Measurements from ENCODE around the gene AP1AR. TPM values are rescaled to one million over a fixed set of nuclear protein-coding genes. Genes with fewer than 3 reads are reported as not detected.
A peak's percentile ranks its signal among the peaks of the same experiment; 100 is the strongest.

The AP1AR gene
- total and polyA plus RNA-seq, 11 donors, result 3.7 to 17.3 (median 9.2) TPM

GRCh38 chr4:112247021-112247420 lies 15.4 kb downstream of the AP1AR start:
- ATAC-seq (no peak), DNase-seq (no peak)
- no peak for TF ChIP-seq POLR2A (IDR thresholded peaks at IDR 0.05)
- no peak for TF ChIP-seq CTCF (IDR thresholded peaks at IDR 0.05)
- H3K27me3 ChIP-seq, result no peaks in the 10 kb centered on the region
- no peaks in the 10 kb centered on the region for H3K9me3 ChIP-seq
- intact Hi-C loops (cut with DNase I), result no loop called here
- H3K36me3 ChIP-seq, result no peaks in the 10 kb centered on the region
- WGBS, 4 donors, result 83 to 85% (median 84%) methylated on average over 3 of the region's 3 CpGs
- H3K4me1 ChIP-seq, result peaks cover 0 to 13% (median 0%) of the 10 kb centered on the region in 12 donors
- H3K4me3 ChIP-seq, result no peak overlapping the region
- no peak overlapping the region for H3K27ac ChIP-seq

GRCh38 chr4:112251019-112251643 lies 19.5 kb downstream of the AP1AR start:
- TF ChIP-seq CTCF (IDR thresholded peaks at IDR 0.05), result no peak
- no peaks in the 10 kb centered on the region for H3K9me3 ChIP-seq
- ATAC-seq, result peak in 3 of 4 donors; percentile 53 to 59 (median 56)
- H3K36me3 ChIP-seq, result peaks cover 0 to 10% (median 4%) of the 10 kb centered on the region in 9 donors
- intact Hi-C loops (cut with DNase I), result no loop called here
- no peak for DNase-seq
- H3K27me3 ChIP-seq, result no peaks in the 10 kb centered on the region
- peaks cover 0 to 13% (median 0%) of the 10 kb centered on the region in 12 donors for H3K4me1 ChIP-seq
- H3K27ac ChIP-seq, result no peak overlapping the region
- no peak overlapping the region for H3K4me3 ChIP-seq
- 69 to 85% (median 77%) methylated on average over 3 of the region's 3 CpGs for WGBS, 4 donors

GRCh38 chr4:112252234-112252633 lies 20.6 kb downstream of the AP1AR start:
- no peak for TF ChIP-seq POLR2A (IDR thresholded peaks at IDR 0.05)
- no peak for TF ChIP-seq CTCF (IDR thresholded peaks at IDR 0.05)
- H3K9me3 ChIP-seq, result no peaks in the 10 kb centered on the region
- H3K27me3 ChIP-seq, result no peaks in the 10 kb centered on the region
- H3K36me3 ChIP-seq, result peaks cover 0 to 13% (median 4%) of the 10 kb centered on the region in 9 donors
- no peak overlapping the region for H3K27ac ChIP-seq
- H3K4me3 ChIP-seq, result no peak overlapping the region
- ATAC-seq, result peak in 1 of 4 donors; percentile 41
- WGBS, 4 donors, result 50 to 54% (median 54%) methylated on average over 1 of the region's 1 CpG
- H3K4me1 ChIP-seq, result peaks cover 0 to 13% (median 0%) of the 10 kb centered on the region in 12 donors
- no peak for DNase-seq
- intact Hi-C loops (cut with DNase I), result no loop called here

GRCh38 chr4:112253382-112254000 lies 21.9 kb downstream of the AP1AR start:
- TF ChIP-seq POLR2A (IDR thresholded peaks at IDR 0.05) (no peak), CTCF (IDR thresholded peaks at IDR 0.05) (no peak)
- peaks cover 0 to 16% (median 9%) of the 10 kb centered on the region in 9 donors for H3K36me3 ChIP-seq
- no peak for DNase-seq

More at GRCh38 chr4:112253382-112254000, 21.9 kb downstream of the AP1AR start:
- Histone ChIP-seq H3K9me3 (no peaks in the 10 kb centered on the region), H3K27me3 (no peaks in the 10 kb centered on the region), H3K4me1 (peaks cover 0 to 13% (median 0%) of the 10 kb centered on the region in 12 donors), H3K4me3 (no peak overlapping the region), H3K27ac (no peak overlapping the region)
- intact Hi-C loops (cut with DNase I), result no loop called here
- WGBS, 4 donors, result 39 to 83% (median 76%) methylated on average over 2 of the region's 2 CpGs
- no peak for ATAC-seq

Measured in heart left ventricle (tissue), 16 donors.